H1 (cell line): ENCODE measurements around the gene SPC24. TPM values are rescaled to one million over a fixed set of nuclear protein-coding genes. Genes with fewer than 3 reads are reported as not detected.

Source experiments
- CEBPB ChIP-seq: IDR thresholded peaks from 2 replicates; pipeline ENCODE4 v1.6.1; 2012; ENCODE audit warnings: low read depth, low read length
- EP300 ChIP-seq, 2 experiments: IDR thresholded peaks; 1 replicate in 1 of 2; 2 replicates in 1 of 2; pipeline ENCODE4 v1.6.1; 2011 to 2012; ENCODE audit warnings: low read depth in 2 of 2, low read length in 2 of 2, mild to moderate bottlenecking in 2 of 2, borderline replicate concordance in 1 of 2, inconsistent platforms in 1 of 2, moderate library complexity in 1 of 2
- GTF2F1 ChIP-seq: IDR thresholded peaks from 2 replicates; pipeline ENCODE4 v1.6.1; 2012; ENCODE audit warnings: low read depth, low read length, improper control_type of control experiment, borderline replicate concordance
- HDAC6 ChIP-seq: IDR thresholded peaks from one replicate; pipeline ENCODE4 v1.7.1; 2012; ENCODE audit warnings: low read depth, mild to moderate bottlenecking, inconsistent platforms, low read length, moderate library complexity
- KDM5A ChIP-seq: fragments of 200-600 bp; IDR thresholded peaks from 2 replicates; pipeline ENCODE4 v1.7.1; 2012; ENCODE audit warnings: mild to moderate bottlenecking, low read length, inconsistent platforms, mixed read lengths
- RAD21 ChIP-seq, 2 experiments: IDR thresholded peaks in 1 of 2; conservative IDR thresholded peaks in 1 of 2; 2 replicates each; pipeline ENCODE4 v1.6.1; 2011; ENCODE audit warnings: low read depth in 2 of 2, low read length in 2 of 2, improper control_type of control experiment in 1 of 2, inconsistent platforms in 1 of 2, mild to moderate bottlenecking in 1 of 2, moderate library complexity in 1 of 2
- SP2 ChIP-seq: IDR thresholded peaks from 2 replicates; pipeline ENCODE4 v1.6.1; 2012; ENCODE audit warnings: mild to moderate bottlenecking, low read length, inconsistent platforms
- TCF12 ChIP-seq: IDR thresholded peaks from 2 replicates; pipeline ENCODE4 v1.6.1; 2011; ENCODE audit warnings: low read depth, mild to moderate bottlenecking, low read length
- ZNF274 ChIP-seq: IDR thresholded peaks from 2 replicates; pipeline ENCODE4 v1.7.0; 2012; ENCODE audit warnings: low read length, borderline replicate concordance; ENCODE audit errors: extremely low read depth
- polyA plus RNA-seq, 7 experiments: library from polyadenylated mRNA; depleted of rRNA in 3 of 7; stranded (reverse) in 5 of 7; unstranded in 2 of 7; fragments of >200 nt in 5 of 7; fragments of 200-250 nt in 2 of 7; gene quantifications; 1 replicate in 5 of 7; 2 replicates in 1 of 7; 4 replicates in 1 of 7; pipeline versions ENCODE4 v1.2.1 to v1.2.3, GENCODE V29; 2011 to 2013; ENCODE audit warnings: missing spikeins in 2 of 7, mixed read lengths in 2 of 7
- total RNA-seq: library from RNA; stranded (reverse); fragmentation: NEBNext Ultra II Directional; extraction: Animal tissue kit (Norgen Biotek cat#: 25700); gene quantifications from 2 replicates; pipeline ENCODE4 v1.2.1, GENCODE V29; 2021
- TF ChIP-seq, protein P1 (sequence below): fragments of 300-600 bp; sonication (generic); IDR thresholded peaks from 2 replicates; pipeline ENCODE4 v1.7.1; 2012; ENCODE audit warnings: low read length, moderate library complexity, mild to moderate bottlenecking, inconsistent platforms; ENCODE audit not compliant: insufficient replicate concordance

The SPC24 gene
- total and polyA plus RNA-seq, 2 of the 8 experiments (the other 6 are each of a cell fraction or from before 2014, with no cell fraction given) = 17.7 to 42.4 TPM

DNA sequence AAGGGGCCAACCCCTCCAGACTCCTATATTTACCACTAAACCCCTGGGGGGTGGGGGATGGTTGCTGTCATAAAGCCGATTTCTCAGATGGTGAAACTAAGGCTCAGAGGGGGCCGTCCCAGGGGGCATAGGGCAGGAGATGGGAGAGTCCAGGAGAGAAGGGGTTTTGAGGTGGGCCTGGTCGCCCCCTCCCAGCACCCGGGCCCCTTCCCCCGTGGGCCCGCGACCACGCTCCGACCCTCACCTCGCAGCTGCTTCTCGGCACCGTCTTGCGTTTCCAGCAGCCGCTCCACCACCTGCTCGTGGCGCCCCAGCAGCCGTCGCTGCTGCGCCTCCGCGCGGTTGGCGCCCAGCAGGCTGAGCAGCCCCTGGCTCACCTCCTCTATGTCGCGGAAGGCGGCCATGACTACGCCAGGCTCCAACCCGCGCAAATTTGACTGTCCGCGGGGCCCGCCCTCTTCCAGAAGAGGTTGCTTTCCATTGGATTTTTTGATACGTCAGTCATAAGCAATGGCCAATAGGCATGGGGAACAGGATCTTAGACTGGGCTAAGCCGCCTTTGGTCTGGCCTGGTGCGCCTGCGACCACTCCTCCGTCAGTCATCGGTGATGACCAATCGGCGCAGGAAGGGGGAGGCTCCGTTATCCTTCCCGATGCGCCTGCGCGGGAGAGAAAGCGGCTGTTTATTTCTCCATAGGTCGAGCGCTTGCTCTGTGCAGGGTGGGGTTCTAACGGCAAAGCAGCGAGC lies at the start of gene SPC24 (continued):
- TF ChIP-seq, protein P1, sequence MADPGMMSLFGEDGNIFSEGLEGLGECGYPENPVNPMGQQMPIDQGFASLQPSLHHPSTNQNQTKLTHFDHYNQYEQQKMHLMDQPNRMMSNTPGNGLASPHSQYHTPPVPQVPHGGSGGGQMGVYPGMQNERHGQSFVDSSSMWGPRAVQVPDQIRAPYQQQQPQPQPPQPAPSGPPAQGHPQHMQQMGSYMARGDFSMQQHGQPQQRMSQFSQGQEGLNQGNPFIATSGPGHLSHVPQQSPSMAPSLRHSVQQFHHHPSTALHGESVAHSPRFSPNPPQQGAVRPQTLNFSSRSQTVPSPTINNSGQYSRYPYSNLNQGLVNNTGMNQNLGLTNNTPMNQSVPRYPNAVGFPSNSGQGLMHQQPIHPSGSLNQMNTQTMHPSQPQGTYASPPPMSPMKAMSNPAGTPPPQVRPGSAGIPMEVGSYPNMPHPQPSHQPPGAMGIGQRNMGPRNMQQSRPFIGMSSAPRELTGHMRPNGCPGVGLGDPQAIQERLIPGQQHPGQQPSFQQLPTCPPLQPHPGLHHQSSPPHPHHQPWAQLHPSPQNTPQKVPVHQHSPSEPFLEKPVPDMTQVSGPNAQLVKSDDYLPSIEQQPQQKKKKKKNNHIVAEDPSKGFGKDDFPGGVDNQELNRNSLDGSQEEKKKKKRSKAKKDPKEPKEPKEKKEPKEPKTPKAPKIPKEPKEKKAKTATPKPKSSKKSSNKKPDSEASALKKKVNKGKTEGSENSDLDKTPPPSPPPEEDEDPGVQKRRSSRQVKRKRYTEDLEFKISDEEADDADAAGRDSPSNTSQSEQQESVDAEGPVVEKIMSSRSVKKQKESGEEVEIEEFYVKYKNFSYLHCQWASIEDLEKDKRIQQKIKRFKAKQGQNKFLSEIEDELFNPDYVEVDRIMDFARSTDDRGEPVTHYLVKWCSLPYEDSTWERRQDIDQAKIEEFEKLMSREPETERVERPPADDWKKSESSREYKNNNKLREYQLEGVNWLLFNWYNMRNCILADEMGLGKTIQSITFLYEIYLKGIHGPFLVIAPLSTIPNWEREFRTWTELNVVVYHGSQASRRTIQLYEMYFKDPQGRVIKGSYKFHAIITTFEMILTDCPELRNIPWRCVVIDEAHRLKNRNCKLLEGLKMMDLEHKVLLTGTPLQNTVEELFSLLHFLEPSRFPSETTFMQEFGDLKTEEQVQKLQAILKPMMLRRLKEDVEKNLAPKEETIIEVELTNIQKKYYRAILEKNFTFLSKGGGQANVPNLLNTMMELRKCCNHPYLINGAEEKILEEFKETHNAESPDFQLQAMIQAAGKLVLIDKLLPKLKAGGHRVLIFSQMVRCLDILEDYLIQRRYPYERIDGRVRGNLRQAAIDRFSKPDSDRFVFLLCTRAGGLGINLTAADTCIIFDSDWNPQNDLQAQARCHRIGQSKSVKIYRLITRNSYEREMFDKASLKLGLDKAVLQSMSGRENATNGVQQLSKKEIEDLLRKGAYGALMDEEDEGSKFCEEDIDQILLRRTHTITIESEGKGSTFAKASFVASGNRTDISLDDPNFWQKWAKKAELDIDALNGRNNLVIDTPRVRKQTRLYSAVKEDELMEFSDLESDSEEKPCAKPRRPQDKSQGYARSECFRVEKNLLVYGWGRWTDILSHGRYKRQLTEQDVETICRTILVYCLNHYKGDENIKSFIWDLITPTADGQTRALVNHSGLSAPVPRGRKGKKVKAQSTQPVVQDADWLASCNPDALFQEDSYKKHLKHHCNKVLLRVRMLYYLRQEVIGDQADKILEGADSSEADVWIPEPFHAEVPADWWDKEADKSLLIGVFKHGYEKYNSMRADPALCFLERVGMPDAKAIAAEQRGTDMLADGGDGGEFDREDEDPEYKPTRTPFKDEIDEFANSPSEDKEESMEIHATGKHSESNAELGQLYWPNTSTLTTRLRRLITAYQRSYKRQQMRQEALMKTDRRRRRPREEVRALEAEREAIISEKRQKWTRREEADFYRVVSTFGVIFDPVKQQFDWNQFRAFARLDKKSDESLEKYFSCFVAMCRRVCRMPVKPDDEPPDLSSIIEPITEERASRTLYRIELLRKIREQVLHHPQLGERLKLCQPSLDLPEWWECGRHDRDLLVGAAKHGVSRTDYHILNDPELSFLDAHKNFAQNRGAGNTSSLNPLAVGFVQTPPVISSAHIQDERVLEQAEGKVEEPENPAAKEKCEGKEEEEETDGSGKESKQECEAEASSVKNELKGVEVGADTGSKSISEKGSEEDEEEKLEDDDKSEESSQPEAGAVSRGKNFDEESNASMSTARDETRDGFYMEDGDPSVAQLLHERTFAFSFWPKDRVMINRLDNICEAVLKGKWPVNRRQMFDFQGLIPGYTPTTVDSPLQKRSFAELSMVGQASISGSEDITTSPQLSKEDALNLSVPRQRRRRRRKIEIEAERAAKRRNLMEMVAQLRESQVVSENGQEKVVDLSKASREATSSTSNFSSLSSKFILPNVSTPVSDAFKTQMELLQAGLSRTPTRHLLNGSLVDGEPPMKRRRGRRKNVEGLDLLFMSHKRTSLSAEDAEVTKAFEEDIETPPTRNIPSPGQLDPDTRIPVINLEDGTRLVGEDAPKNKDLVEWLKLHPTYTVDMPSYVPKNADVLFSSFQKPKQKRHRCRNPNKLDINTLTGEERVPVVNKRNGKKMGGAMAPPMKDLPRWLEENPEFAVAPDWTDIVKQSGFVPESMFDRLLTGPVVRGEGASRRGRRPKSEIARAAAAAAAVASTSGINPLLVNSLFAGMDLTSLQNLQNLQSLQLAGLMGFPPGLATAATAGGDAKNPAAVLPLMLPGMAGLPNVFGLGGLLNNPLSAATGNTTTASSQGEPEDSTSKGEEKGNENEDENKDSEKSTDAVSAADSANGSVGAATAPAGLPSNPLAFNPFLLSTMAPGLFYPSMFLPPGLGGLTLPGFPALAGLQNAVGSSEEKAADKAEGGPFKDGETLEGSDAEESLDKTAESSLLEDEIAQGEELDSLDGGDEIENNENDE = no peak
- TF ChIP-seq EP300 (IDR thresholded peaks at IDR 0.05; ENCODE audit: borderline replicate concordance in 1 of 2, low read depth in 2 of 2, low read length in 2 of 2) (no peak), HDAC6 (no peak), ZNF274 (no peak), GTF2F1 (peak; percentile 49; the same call in 1 of the 2 replicates), SP2 (peak; percentile 84), RAD21 (IDR thresholded peaks at IDR 0.05 in 1 of 2, conservative IDR thresholded peaks at IDR 0.05 in 1 of 2; ENCODE audit: low read depth in 2 of 2, low read length in 2 of 2) (no peak; a peak in 1 of 4 replicates), CEBPB (no peak), KDM5A (peak; percentile 92), TCF12 (no peak)
